ENCODE measurements around the gene STK10. TPM values are rescaled to one million over a fixed set of nuclear protein-coding genes. Genes with fewer than 3 reads are reported as not detected.

Gene STK10
- total and polyA plus RNA-seq, 2 experiments from 2014 or later, result 7.5 to 17.8 TPM

DNA sequence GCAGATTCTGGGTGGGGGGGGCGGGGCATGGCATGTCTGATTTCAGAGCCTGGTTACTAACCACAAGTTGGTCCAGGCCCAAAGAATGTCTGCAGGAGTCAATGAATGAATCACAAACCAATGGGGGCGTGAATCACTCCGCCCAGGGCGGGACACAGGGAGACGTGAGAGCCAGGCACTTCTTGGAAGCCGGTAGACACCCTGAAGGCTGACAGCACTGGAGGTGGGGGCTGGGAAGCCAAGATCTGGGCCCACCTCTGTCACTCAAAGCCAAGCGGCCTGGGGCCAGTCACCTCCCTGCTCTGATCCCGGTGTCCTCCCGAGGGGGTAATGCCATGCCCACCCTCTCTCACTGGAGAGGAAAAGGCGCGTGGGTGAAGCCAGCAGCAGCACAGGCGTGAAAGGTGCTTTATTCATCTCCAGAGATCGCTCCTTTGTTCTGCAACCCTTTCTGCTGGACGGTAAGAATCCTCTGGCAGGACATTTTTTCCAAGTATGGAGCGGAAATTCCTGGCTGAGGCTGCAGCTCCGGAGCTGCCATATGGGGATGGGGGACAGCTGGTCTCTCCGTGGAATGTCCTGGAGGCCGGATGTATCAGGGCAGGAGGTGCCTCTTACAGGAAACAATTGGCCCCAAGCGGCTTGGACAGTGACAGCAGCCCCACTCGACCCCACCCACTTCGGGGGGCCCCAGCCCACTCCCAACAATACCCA is 85.0 kb downstream of the STK10 start:
- H3K4me1 Mint-ChIP-seq, result peaks cover 31% of the 10 kb centered on the region
- peak overlapping the region; percentile 29; the same call in 1 of the 3 replicates for H3K4me3 Mint-ChIP-seq
- peak overlapping the region; percentile 74 for H3K4me2 ChIP-seq
- H3K27me3 Mint-ChIP-seq (ENCODE audit: insufficient read depth, low read depth, poor library complexity), result peaks cover 6% of the 10 kb centered on the region
- DNase-seq (ENCODE audit: low spot score) (peak; percentile 77), ATAC-seq (peak; percentile 40)
- no peaks in the 10 kb centered on the region for H3K79me2 ChIP-seq (replicated peaks; ENCODE audit: insufficient read depth)
- peaks cover 3% of the 10 kb centered on the region; the same call in 2 of the 3 replicates for H3K36me3 Mint-ChIP-seq (ENCODE audit: low read depth)
- H3K9me2 ChIP-seq (ENCODE audit: insufficient read depth), result peaks cover 3% of the 10 kb centered on the region; the same call in 1 of the 2 replicates
- H3K27me3 ChIP-seq (ENCODE audit: insufficient read depth), result no peaks in the 10 kb centered on the region
- H4K20me1 ChIP-seq (replicated peaks; ENCODE audit: insufficient read depth), result no peaks in the 10 kb centered on the region
- H2AFZ ChIP-seq, result no peak overlapping the region
- H3K27ac Mint-ChIP-seq, result peak overlapping the region; percentile 90
- H3K4me3 ChIP-seq, result 0 out of 2 replicates have a peak overlapping the region, but pooled peaks have one; percentile 22
- peaks cover 29% of the 10 kb centered on the region for H3K4me1 ChIP-seq (ENCODE audit: insufficient read depth)
- no peaks in the 10 kb centered on the region for H3K36me3 ChIP-seq (ENCODE audit: insufficient read depth)
- H3K27ac ChIP-seq (ENCODE audit: low read depth), result peak overlapping the region; percentile 82
- H3F3A ChIP-seq (replicated peaks; ENCODE audit: low read depth), result peaks cover 20% of the 10 kb centered on the region
- TF ChIP-seq NANOG (IDR thresholded peaks at IDR 0.05; ENCODE audit: borderline replicate concordance), result no peak
- TF ChIP-seq, protein P1, sequence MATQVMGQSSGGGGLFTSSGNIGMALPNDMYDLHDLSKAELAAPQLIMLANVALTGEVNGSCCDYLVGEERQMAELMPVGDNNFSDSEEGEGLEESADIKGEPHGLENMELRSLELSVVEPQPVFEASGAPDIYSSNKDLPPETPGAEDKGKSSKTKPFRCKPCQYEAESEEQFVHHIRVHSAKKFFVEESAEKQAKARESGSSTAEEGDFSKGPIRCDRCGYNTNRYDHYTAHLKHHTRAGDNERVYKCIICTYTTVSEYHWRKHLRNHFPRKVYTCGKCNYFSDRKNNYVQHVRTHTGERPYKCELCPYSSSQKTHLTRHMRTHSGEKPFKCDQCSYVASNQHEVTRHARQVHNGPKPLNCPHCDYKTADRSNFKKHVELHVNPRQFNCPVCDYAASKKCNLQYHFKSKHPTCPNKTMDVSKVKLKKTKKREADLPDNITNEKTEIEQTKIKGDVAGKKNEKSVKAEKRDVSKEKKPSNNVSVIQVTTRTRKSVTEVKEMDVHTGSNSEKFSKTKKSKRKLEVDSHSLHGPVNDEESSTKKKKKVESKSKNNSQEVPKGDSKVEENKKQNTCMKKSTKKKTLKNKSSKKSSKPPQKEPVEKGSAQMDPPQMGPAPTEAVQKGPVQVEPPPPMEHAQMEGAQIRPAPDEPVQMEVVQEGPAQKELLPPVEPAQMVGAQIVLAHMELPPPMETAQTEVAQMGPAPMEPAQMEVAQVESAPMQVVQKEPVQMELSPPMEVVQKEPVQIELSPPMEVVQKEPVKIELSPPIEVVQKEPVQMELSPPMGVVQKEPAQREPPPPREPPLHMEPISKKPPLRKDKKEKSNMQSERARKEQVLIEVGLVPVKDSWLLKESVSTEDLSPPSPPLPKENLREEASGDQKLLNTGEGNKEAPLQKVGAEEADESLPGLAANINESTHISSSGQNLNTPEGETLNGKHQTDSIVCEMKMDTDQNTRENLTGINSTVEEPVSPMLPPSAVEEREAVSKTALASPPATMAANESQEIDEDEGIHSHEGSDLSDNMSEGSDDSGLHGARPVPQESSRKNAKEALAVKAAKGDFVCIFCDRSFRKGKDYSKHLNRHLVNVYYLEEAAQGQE (IDR thresholded peaks at IDR 0.05; ENCODE audit: unreplicated experiment), result no peak
- TF ChIP-seq, protein P2, sequence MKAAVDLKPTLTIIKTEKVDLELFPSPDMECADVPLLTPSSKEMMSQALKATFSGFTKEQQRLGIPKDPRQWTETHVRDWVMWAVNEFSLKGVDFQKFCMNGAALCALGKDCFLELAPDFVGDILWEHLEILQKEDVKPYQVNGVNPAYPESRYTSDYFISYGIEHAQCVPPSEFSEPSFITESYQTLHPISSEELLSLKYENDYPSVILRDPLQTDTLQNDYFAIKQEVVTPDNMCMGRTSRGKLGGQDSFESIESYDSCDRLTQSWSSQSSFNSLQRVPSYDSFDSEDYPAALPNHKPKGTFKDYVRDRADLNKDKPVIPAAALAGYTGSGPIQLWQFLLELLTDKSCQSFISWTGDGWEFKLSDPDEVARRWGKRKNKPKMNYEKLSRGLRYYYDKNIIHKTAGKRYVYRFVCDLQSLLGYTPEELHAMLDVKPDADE (IDR thresholded peaks at IDR 0.05), result no peak
- no peak for TF ChIP-seq POLR2AphosphoS5 (IDR thresholded peaks at IDR 0.05; ENCODE audit: low read depth)
- no peak for TF ChIP-seq STAT1 (IDR thresholded peaks at IDR 0.05; ENCODE audit: unreplicated experiment)
- no peak for TF ChIP-seq EZH2phosphoT487 (IDR thresholded peaks at IDR 0.05; ENCODE audit: unreplicated experiment)
- TF ChIP-seq ZNF331 (CRISPR knock-in tag; IDR thresholded peaks at IDR 0.05; ENCODE audit: low read depth), result no peak
- TF ChIP-seq, protein P3, sequence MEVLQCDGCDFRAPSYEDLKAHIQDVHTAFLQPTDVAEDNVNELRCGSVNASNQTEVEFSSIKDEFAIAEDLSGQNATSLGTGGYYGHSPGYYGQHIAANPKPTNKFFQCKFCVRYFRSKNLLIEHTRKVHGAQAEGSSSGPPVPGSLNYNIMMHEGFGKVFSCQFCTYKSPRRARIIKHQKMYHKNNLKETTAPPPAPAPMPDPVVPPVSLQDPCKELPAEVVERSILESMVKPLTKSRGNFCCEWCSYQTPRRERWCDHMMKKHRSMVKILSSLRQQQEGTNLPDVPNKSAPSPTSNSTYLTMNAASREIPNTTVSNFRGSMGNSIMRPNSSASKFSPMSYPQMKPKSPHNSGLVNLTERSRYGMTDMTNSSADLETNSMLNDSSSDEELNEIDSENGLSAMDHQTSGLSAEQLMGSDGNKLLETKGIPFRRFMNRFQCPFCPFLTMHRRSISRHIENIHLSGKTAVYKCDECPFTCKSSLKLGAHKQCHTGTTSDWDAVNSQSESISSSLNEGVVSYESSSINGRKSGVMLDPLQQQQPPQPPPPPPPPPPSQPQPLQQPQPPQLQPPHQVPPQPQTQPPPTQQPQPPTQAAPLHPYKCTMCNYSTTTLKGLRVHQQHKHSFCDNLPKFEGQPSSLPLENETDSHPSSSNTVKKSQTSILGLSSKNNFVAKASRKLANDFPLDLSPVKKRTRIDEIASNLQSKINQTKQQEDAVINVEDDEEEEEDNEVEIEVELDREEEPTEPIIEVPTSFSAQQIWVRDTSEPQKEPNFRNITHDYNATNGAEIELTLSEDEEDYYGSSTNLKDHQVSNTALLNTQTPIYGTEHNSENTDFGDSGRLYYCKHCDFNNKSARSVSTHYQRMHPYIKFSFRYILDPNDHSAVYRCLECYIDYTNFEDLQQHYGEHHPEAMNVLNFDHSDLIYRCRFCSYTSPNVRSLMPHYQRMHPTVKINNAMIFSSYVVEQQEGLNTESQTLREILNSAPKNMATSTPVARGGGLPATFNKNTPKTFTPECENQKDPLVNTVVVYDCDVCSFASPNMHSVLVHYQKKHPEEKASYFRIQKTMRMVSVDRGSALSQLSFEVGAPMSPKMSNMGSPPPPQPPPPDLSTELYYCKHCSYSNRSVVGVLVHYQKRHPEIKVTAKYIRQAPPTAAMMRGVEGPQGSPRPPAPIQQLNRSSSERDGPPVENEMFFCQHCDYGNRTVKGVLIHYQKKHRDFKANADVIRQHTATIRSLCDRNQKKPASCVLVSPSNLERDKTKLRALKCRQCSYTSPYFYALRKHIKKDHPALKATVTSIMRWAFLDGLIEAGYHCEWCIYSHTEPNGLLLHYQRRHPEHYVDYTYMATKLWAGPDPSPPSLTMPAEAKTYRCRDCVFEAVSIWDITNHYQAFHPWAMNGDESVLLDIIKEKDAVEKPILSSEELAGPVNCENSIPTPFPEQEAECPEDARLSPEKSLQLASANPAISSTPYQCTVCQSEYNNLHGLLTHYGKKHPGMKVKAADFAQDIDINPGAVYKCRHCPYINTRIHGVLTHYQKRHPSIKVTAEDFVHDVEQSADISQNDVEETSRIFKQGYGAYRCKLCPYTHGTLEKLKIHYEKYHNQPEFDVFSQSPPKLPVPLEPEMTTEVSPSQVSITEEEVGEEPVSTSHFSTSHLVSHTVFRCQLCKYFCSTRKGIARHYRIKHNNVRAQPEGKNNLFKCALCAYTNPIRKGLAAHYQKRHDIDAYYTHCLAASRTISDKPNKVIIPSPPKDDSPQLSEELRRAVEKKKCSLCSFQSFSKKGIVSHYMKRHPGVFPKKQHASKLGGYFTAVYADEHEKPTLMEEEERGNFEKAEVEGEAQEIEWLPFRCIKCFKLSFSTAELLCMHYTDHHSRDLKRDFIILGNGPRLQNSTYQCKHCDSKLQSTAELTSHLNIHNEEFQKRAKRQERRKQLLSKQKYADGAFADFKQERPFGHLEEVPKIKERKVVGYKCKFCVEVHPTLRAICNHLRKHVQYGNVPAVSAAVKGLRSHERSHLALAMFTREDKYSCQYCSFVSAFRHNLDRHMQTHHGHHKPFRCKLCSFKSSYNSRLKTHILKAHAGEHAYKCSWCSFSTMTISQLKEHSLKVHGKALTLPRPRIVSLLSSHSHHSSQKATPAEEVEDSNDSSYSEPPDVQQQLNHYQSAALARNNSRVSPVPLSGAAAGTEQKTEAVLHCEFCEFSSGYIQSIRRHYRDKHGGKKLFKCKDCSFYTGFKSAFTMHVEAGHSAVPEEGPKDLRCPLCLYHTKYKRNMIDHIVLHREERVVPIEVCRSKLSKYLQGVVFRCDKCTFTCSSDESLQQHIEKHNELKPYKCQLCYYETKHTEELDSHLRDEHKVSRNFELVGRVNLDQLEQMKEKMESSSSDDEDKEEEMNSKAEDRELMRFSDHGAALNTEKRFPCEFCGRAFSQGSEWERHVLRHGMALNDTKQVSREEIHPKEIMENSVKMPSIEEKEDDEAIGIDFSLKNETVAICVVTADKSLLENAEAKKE (CRISPR knock-in tag; IDR thresholded peaks at IDR 0.05), result no peak
- TF ChIP-seq, protein P4, sequence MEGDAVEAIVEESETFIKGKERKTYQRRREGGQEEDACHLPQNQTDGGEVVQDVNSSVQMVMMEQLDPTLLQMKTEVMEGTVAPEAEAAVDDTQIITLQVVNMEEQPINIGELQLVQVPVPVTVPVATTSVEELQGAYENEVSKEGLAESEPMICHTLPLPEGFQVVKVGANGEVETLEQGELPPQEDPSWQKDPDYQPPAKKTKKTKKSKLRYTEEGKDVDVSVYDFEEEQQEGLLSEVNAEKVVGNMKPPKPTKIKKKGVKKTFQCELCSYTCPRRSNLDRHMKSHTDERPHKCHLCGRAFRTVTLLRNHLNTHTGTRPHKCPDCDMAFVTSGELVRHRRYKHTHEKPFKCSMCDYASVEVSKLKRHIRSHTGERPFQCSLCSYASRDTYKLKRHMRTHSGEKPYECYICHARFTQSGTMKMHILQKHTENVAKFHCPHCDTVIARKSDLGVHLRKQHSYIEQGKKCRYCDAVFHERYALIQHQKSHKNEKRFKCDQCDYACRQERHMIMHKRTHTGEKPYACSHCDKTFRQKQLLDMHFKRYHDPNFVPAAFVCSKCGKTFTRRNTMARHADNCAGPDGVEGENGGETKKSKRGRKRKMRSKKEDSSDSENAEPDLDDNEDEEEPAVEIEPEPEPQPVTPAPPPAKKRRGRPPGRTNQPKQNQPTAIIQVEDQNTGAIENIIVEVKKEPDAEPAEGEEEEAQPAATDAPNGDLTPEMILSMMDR (conservative IDR thresholded peaks at IDR 0.05; ENCODE audit: low read depth in 2 of 2), result no peak
- no peaks in the 10 kb centered on the region for H3K9me3 Mint-ChIP-seq
